AG09319 (cell line): ENCODE results near the gene LAPTM4A.

ENCODE experiments used
- DNase-seq: peaks from one replicate; pipeline ENCODE4 v3.0.0-alpha.2; 2010; ENCODE audit warnings: low read depth; ENCODE audit errors: extremely low read depth
- CTCF ChIP-seq: IDR thresholded peaks from 2 replicates; pipeline ENCODE4 v1.5.1; 2011; ENCODE audit warnings: low read depth, mild to moderate bottlenecking, inconsistent platforms, low read length, moderate library complexity

LAPTM4A gene

GRCh38 chr2:20051532-20052228 lies at the start of gene LAPTM4A:
Gene LAPTM4A, minus strand, starts transcription at chr2:20051628. Its CDS starts 108 bp downstream, at chr2:20051520.
- no peak for TF ChIP-seq CTCF
- peak; percentile 100 for DNase-seq

GRCh38 chr2:20100711-20101110 lies 49.3 kb upstream of the LAPTM4A start:
- no peak for TF ChIP-seq CTCF
- DNase-seq, result no peak

- no peak for DNase-seq
- TF ChIP-seq CTCF, result no peak
Observed at GRCh38 chr2:20099780-20100179, 48.4 kb upstream of the LAPTM4A start.

- peak; percentile 97 for TF ChIP-seq CTCF
- DNase-seq, result peak; percentile 69
Observed at GRCh38 chr2:20097889-20098714, 46.7 kb upstream of the LAPTM4A start.

- TF ChIP-seq CTCF, result no peak
Observed at GRCh38 chr2:20095469-20095868, 44.0 kb upstream of the LAPTM4A start.

GRCh38 chr2:20094955-20095354 lies 43.5 kb upstream of the LAPTM4A start:
- TF ChIP-seq CTCF, result no peak
- DNase-seq, result no peak

More at GRCh38 chr2:20095469-20095868, 44.0 kb upstream of the LAPTM4A start:
- DNase-seq, result no peak

- TF ChIP-seq CTCF, result no peak
- no peak for DNase-seq
Observed at GRCh38 chr2:20094142-20094755, 42.8 kb upstream of the LAPTM4A start.
